Posterior vena cava (tissue), 2 donors: ENCODE results near the gene FZD8. TPM values are rescaled to one million over a fixed set of nuclear protein-coding genes. Genes with fewer than 3 reads are reported as not detected.

Source experiments
- DNase-seq: peaks from one replicate; pipeline ENCODE4 v3.0.0-alpha.2; 2020; ENCODE audit warnings: low spot score
- intact Hi-C, 2 donors: fragments of 100-400 bp; cut with DNase I; formaldehyde crosslinking; loops; one replicate each; pipeline versions ENCODE4 v1.14.1 to v1.14.2; 2022 to 2023
- total RNA-seq, 2 donors: library from RNA; stranded (reverse); fragmentation: NEBNext Ultra II Directional; extraction: Animal tissue kit (Norgen Biotek cat#: 25700); gene quantifications; one replicate each; pipeline ENCODE4 v1.2.1, GENCODE V29; 2021
- donor health status: DM: yes; HTN: yes; CAD: no.
- donor health status: DM: yes; HTN: yes; CAD: no.

The FZD8 gene
- total RNA-seq, 2 donors from 2014 or later, result 9.5 to 16.1 TPM

DNA sequence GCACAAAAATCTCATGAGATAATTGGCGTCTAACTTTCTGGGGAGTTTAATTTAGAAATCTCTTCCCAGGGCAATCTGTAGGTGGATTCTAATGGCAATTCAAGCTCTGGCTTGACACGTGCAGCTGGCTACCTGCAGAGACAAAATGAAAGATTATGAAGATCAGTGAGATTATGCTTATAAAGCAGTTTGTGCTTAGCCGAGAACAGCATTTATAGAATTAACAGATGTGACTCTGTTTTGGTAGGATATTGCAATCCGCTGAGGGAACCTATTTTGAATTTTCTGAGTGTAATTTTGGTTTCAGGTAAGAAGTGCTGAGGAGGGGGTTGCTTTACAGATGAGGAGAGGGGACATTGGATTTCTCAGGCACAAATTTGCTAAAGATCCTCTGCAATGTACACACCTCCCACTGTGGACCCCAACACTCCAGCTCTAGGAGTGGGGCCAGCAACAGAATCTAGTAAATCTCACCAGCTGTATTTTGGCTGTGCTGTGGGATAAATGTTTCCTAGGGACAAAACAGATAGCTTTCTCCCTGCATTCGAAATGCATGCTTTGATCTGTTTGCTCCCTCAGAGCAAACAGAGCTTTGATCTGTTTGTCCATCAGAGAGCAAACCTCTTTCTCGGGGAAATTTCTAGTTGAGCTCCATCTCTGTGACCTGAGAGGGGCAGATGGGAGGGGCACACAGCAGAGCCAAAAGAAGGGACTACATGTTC lies 29.6 kb downstream of the FZD8 start:
- no peak for DNase-seq
- intact Hi-C loops, result no loop called here

GRCh38 chr10:35611750-35612149 lies 30.3 kb downstream of the FZD8 start:
- no peak for DNase-seq
- intact Hi-C loops, result no loop called here

DNA sequence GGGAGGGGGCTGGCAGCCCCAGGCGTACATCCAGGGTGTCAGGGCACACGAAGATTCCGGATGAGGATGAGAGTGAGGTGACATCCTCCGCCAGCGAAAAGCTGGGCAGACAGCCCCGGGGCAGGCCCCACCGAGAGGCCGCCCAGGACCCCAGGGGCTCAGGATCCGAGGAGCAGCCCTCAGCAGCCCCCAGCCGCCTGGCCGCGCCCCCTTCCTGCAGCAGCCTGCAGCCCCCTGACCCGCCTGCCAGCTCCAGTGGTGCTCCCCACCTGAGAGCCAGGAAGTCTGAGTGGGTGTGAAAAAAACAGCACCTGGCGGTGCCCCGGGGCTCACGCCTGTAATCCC lies 33.8 kb downstream of the FZD8 start:
- intact Hi-C loops, result no loop called here
- DNase-seq, result no peak

DNA sequence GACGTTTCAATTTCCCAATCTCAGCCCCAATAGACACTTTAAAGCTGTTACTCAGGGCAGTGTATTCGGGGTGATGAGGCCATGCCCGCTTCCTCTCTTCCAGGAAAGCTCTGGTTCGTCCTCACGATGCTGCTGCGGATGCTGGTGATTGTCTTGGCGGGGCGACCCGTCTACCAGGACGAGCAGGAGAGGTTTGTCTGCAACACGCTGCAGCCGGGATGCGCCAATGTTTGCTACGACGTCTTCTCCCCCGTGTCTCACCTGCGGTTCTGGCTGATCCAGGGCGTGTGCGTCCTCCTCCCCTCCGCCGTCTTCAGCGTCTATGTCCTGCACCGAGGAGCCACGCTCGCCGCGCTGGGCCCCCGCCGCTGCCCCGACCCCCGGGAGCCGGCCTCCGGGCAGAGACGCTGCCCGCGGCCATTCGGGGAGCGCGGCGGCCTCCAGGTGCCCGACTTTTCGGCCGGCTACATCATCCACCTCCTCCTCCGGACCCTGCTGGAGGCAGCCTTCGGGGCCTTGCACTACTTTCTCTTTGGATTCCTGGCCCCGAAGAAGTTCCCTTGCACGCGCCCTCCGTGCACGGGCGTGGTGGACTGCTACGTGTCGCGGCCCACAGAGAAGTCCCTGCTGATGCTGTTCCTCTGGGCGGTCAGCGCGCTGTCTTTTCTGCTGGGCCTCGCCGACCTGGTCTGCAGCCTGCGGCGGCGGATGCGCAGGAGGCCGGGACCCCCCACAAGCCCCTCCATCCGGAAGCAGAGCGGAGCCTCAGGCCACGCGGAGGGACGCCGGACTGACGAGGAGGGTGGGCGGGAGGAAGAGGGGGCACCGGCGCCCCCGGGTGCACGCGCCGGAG lies 34.4 kb downstream of the FZD8 start:
- intact Hi-C loops, result no loop called here
- no peak for DNase-seq

DNA sequence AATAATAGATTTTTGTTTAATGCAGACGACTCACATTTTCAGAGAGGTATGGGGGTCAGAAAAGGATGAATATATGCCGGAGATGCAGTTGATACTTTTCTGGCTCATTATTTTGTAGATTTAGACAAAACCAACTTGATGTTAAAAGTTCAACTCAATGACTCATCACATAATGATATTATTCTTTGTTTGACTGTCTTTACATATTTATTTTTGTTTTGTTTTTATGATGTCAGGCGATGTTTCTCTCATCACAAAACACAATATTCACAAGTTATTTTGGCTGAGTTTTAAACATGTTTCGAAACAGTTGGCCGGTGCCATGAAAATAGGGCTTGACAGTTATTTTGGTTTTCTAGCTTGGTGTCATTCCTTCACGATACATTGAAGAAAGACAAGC lies 35.7 kb downstream of the FZD8 start:
- intact Hi-C loops, result no loop called here
- no peak for DNase-seq

DNA sequence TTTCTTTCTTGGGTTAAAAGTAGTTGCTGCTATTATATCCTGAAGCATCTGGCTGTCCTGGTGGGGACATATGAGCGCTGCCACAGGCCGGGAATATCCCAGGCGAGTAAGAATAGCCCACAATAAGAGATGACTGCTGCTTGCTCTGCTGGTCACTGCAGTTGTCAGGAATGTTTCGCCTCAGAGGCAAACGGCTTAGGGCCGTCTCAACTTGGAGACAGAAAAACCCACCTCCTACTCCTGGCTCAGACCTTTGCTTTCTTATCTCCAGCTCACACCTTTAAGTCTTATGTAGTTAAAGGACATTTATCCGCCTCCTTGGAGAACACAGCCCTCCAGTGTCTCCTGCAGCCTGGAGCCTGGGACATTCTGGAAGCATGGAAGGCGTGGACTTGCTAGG lies 36.9 kb downstream of the FZD8 start, which contains the start of gene GJD4:
Gene GJD4, plus strand, starts transcription at position 151 of the 400 bp plus-strand sequence. Its CDS starts 227 bp downstream, at position 378.
- intact Hi-C loops, result no loop called here
- no peak for DNase-seq

DNA sequence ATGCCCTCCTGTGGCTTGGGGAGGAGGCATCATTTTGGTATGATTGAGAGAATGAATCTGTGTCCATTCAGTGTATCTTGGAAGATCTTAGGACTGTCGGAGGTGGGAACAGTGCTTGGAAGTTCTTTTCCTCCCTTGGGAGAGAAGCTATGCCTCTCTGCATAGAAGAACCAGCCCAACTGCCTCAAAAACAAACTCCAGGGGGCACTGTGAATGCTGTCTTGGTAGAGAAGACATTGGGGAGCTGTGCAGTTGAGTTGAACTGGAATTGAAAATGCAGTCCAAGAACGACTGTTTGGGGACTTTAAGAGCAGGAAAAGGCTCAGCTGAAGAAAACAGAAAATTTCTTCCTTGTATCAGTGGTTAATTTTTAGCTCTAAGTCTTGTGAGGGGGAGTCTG lies 41.9 kb downstream of the FZD8 start:
- no peak for DNase-seq
- intact Hi-C loops, result loop anchor here in 1 of 2 donors (2.0 kb wide), 1 partner anchor 361 kb away; no protein-coding TSS in a partner anchor

GRCh38 chr10:35598379-35598778 lies 43.7 kb downstream of the FZD8 start:
- DNase-seq, result no peak
- intact Hi-C loops, result no loop called here

DNA sequence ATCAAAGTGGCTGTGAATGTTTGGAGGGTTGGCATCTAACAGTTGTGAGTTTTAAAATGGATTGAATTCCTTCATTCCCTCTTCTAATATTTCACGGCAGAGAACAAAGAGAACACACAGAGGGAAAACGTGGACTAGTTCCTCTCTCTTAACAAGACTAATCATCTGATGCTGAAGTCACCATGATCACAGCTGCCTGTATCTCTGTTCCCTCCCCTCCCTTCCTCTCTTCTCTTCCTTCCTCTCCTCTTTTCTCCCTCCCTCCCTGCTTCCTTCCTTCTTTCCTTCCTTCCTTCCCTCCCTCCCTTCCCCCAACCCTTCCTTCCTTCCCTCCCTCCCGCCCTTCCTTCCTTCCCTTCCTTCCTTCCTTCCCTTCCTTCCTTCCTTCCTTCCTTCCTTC lies 47.0 kb downstream of the FZD8 start:
- DNase-seq, result no peak
- intact Hi-C loops, result no loop called here

GRCh38 chr10:35594115-35595079 lies 47.7 kb downstream of the FZD8 start:
- intact Hi-C loops, result no loop called here

GRCh38 chr10:35592441-35592840 lies 49.7 kb downstream of the FZD8 start:
- intact Hi-C loops, result no loop called here
- DNase-seq, result no peak

More at GRCh38 chr10:35594115-35595079, 47.7 kb downstream of the FZD8 start:
- no peak for DNase-seq

GRCh38 chr10:35588836-35589235 lies 53.3 kb downstream of the FZD8 start:
- no peak for DNase-seq
- intact Hi-C loops, result no loop called here

Other genes with a start within 250 kb of the FZD8 start
- not detected for gene GJD4, start 37.0 kb downstream of the FZD8 start, total RNA-seq